AG04450 (cell line): ENCODE results near the gene PPA1. TPM values are rescaled to one million over a fixed set of nuclear protein-coding genes. Genes with fewer than 3 reads are reported as not detected.

Source experiments
- CTCF ChIA-PET: fragments of 300-600, 350-600 bp; formaldehyde crosslinking; extraction: SDS; loops from one replicate; lab custom pipeline; 2022; ENCODE audit warnings: antibody characterized with exemption, inconsistent platforms; lab: Charles Lee
- POLR2A ChIA-PET: fragments of 350-600 bp; formaldehyde crosslinking; extraction: SDS; loops from one replicate; lab custom pipeline; 2021; ENCODE audit warnings: antibody characterized with exemption, inconsistent platforms; lab: Yijun Ruan, JAX
- DNase-seq: peaks from one replicate; pipeline ENCODE4 v3.0.0-alpha.2; 2011; ENCODE audit warnings: low read depth, low spot score
- H3K27ac ChIP-seq: one replicate; pipeline ENCODE4 v1.5.1; 2012; ENCODE audit warnings: low read depth, low read length, control low read depth
- H3K27me3 ChIP-seq: one replicate; pipeline ENCODE4 v1.6.0; 2012; ENCODE audit warnings: low read length; ENCODE audit not compliant: control insufficient read depth, insufficient read depth
- H3K4me3 ChIP-seq: 2 replicates; pipeline ENCODE4 v1.5.1; 2011; ENCODE audit warnings: mild to moderate bottlenecking, low read depth, low read length, control low read depth
- H3K9me3 ChIP-seq: 2 replicates; pipeline ENCODE4 v1.5.1; 2012; ENCODE audit warnings: low read length; ENCODE audit not compliant: control insufficient read depth, insufficient read depth
- CTCF ChIP-seq: IDR thresholded peaks from 2 replicates; pipeline ENCODE4 v1.5.1; 2011; ENCODE audit warnings: low read depth, low read length, control low read depth, inconsistent platforms
- polyA plus RNA-seq: library from polyadenylated mRNA; depleted of rRNA; stranded (reverse); fragments of >200 nt; gene quantifications from 2 replicates; pipeline ENCODE4 v1.2.3, GENCODE V29; 2011

PPA1 gene
- polyA plus RNA-seq, 1 experiment: 227 TPM

- CTCF ChIA-PET: interaction anchor here (1.7 kb wide), 1 partner anchor 108 kb away, joined by 4 read pairs; no protein-coding TSS in a partner anchor
- peaks cover 25% of the 10 kb centered on the region for H3K27me3 ChIP-seq
- H3K9me3 ChIP-seq: peaks cover 20% of the 10 kb centered on the region
- no peak overlapping the region for H3K27ac ChIP-seq
- no peak for TF ChIP-seq CTCF
- no peak overlapping the region for H3K4me3 ChIP-seq
- DNase-seq: no peak
- POLR2A ChIA-PET: no interaction called here
These were observed 23.2 kb upstream of the PPA1 start for GRCh38 chr10:70256463-70256862.

DNA sequence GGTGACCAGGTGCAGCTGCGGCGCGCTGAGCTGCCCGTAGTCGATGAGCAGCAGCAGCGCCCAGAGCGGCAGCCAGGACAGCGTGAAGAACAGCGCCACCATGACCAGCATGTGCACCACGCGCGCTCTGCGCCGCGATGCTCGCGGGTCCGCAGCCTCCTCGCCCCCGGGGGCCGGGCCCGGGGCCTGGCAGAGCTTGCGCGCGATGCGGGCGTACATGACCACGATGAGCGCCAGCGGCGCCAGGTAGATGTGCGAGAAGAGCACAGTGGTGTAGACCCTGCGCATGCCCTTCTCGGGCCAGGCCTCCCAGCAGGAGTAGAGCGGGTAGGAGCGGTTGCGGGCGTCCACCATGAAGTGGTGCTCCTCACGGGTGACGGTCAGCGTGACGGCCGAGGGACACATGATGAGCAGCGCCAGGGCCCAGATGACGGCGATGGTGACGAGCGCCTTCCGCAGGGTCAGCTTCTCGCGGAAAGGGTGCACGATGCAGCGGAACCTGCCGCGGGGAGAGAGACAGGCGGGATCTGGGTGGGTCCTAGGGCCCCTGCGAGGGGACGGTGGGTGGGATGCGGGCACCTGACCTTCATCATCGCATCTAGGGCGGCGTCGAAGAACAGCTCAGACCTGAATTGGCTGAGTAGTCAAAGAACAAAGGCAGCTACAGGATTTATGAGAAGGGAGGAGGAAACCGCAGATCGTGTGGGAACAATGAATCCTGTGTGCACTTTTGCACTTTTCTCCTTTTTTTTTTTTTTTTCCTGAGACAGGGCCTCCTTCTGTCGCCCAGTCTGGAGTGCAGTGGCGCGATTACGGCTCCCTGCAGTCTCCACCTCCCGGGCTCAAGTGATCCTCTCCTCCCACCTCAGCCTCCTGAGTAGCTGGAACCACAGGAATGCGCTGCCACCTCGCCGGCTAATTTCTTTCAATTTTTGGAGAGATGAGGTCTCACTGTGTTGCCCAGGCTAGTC, 22.4 kb upstream of the PPA1 start:
- H3K27me3 ChIP-seq: peaks cover 30% of the 10 kb centered on the region
- POLR2A ChIA-PET: no interaction called here

GRCh38 chr10:70254778-70255328, 21.6 kb upstream of the PPA1 start:
- no peak overlapping the region for H3K4me3 ChIP-seq
- TF ChIP-seq CTCF: no peak
- no peak for DNase-seq
- ChIA-PET CTCF (no interaction called here), POLR2A (no interaction called here)
- H3K27me3 ChIP-seq: peaks cover 30% of the 10 kb centered on the region
- no peak overlapping the region for H3K27ac ChIP-seq
- H3K9me3 ChIP-seq: peaks cover 24% of the 10 kb centered on the region

More for the DNA sequence above, 22.4 kb upstream of the PPA1 start:
- TF ChIP-seq CTCF: no peak
- CTCF ChIA-PET: interaction anchor here (1.7 kb wide), 1 partner anchor 109 kb away, joined by 4 read pairs; no protein-coding TSS in a partner anchor
- Histone ChIP-seq H3K27ac (no peak overlapping the region), H3K9me3 (peaks cover 24% of the 10 kb centered on the region), H3K4me3 (no peak overlapping the region)
- DNase-seq: no peak

DNA sequence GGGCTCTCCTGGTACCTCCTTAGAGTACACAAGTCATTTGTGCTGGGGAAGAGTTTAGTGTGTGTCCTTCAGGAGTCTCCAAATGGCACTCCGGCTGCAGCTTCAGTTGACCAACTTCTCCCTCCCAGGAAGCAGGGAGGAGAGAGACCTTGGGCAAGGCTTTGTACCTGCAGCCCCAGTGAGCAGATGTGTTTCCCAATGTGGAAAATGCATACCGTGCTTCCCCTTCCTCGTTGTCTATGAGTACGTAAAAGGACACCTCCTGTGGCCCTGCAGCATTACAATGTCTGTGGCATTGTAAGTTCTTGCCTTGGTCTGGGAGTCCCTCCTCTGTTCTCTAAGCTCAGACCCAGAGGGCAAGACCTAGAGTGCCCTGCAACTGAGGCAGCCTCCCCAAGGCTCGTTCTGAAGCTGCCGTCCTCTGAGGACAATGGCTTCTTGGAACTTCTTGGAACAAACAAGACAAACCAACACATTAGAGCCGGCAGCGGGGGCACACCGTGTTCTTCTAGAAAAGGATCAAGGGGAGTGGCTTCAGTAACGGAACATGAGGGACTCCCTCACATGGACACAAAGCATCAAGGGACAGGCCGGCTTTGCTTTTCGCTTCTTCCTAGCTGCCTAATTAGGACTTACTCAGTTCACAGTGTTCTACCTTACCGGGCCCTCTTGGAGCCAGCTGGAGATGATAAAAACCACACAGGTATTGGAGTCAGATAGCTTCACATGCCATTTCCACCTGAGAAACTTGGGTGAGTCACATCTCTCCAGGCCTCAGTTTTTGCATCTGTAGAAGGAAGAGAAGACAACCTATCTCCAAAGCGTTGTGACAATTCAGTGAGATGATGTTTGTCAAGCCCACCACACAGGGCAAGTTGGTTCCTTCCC, 20.9 kb upstream of the PPA1 start:
- TF ChIP-seq CTCF: no peak
- Histone ChIP-seq H3K4me3 (no peak overlapping the region), H3K9me3 (peaks cover 24% of the 10 kb centered on the region), H3K27ac (no peak overlapping the region), H3K27me3 (peaks cover 30% of the 10 kb centered on the region)
- CTCF ChIA-PET: no interaction called here
- POLR2A ChIA-PET: no interaction called here
- DNase-seq: no peak
